SKM-1 treated with dmso at 0.1 percent for 144 hours (cell line): ENCODE results near the gene SPIN1.

Experiments
- DNase-seq: peaks from one replicate; lab custom pipeline; 2025; ENCODE audit not compliant: unreplicated experiment; lab: John Stamatoyannopoulos, UW

The SPIN1 gene

GRCh38 chr9:88488166-88488565, 99.9 kb downstream of the SPIN1 start:
- DNase-seq = no peak

- DNase-seq = no peak
These were observed 106.9 kb downstream of the SPIN1 start for GRCh38 chr9:88494983-88495721.

GRCh38 chr9:88497224-88497623, 109.0 kb downstream of the SPIN1 start:
- no peak for DNase-seq

- DNase-seq = no peak
These were observed 110.6 kb downstream of the SPIN1 start for GRCh38 chr9:88498880-88499279.

GRCh38 chr9:88501086-88501485, 112.8 kb downstream of the SPIN1 start:
- DNase-seq = no peak

- no peak for DNase-seq
These were observed 114.3 kb downstream of the SPIN1 start for GRCh38 chr9:88502552-88503034.

GRCh38 chr9:88503081-88503844, 115.0 kb downstream of the SPIN1 start:
- DNase-seq = no peak

- no peak for DNase-seq
These were observed 115.9 kb downstream of the SPIN1 start for GRCh38 chr9:88503845-88504764.

- no peak for DNase-seq
These were observed 120.1 kb downstream of the SPIN1 start for GRCh38 chr9:88508326-88508725.

GRCh38 chr9:88511906-88512305, 123.7 kb downstream of the SPIN1 start:
- no peak for DNase-seq

GRCh38 chr9:88514247-88514646, 126.0 kb downstream of the SPIN1 start:
- no peak for DNase-seq

GRCh38 chr9:88521308-88521707, 133.1 kb downstream of the SPIN1 start:
- peak; percentile 9 for DNase-seq

GRCh38 chr9:88522360-88522759, 134.1 kb downstream of the SPIN1 start:
- DNase-seq = no peak

- no peak for DNase-seq
These were observed 134.8 kb downstream of the SPIN1 start for GRCh38 chr9:88523056-88523455.

GRCh38 chr9:88524911-88525310, 136.7 kb downstream of the SPIN1 start:
- no peak for DNase-seq

GRCh38 chr9:88527618-88528017, 139.4 kb downstream of the SPIN1 start:
- DNase-seq = no peak
